ENCODE measurements around the gene C9orf78. TPM values are rescaled to one million over a fixed set of nuclear protein-coding genes. Genes with fewer than 3 reads are reported as not detected.

The C9orf78 gene
- total and polyA plus RNA-seq, 2 experiments from 2014 or later: 43.8 to 47.9 TPM

DNA sequence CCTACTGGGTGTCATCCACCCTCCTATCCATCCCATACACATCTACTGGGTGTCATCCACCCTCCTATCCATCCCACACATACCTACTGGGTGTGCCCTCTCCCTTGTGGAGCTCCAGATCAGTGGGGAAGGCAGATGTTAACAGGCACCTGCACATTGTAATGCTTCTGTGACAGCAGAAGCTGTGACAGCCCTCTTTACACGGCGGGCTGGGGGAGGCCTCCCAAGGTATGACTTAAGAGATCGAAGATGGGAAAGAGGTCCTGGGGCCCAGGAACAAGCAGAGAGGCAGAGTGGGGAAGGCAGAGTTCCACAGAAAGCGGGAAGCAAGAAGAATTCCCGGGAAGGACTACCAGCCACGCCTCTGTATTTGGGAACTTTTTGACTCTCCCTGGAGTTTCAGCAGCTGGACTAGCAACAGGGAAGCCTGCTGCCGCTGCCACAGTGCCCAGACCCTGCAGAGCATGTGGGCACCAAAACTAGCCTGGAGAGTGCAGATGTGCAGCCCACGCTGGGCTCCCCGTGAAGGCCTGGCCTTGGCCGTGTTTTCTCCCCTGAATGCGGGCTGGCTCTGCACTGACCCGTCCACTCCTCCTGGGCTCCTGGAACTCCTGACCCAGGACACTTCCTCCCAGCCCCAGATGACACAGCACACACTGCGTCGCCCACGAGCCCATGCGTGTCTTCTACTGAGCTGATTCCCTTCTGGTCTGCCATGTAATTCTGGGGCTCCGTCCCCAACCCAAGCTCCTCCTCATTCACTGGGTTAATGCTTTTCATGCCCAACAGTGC lies 20.4 kb downstream of the C9orf78 start:
- H3K79me2 ChIP-seq: no peaks in the 10 kb centered on the region
- no peak for DNase-seq (ENCODE audit: low spot score)
- WGBS (ENCODE audit: low lambda C conversion rate, missing lambda C conversion rate): 95% methylated on average over 17 of the region's 17 CpGs
- H3K27ac ChIP-seq: no peak overlapping the region
- no peak overlapping the region for H2AFZ ChIP-seq
- no peak overlapping the region for H3K4me3 ChIP-seq
- H3K9me3 ChIP-seq (ENCODE audit: low read depth): no peaks in the 10 kb centered on the region
- TF ChIP-seq, protein P1, sequence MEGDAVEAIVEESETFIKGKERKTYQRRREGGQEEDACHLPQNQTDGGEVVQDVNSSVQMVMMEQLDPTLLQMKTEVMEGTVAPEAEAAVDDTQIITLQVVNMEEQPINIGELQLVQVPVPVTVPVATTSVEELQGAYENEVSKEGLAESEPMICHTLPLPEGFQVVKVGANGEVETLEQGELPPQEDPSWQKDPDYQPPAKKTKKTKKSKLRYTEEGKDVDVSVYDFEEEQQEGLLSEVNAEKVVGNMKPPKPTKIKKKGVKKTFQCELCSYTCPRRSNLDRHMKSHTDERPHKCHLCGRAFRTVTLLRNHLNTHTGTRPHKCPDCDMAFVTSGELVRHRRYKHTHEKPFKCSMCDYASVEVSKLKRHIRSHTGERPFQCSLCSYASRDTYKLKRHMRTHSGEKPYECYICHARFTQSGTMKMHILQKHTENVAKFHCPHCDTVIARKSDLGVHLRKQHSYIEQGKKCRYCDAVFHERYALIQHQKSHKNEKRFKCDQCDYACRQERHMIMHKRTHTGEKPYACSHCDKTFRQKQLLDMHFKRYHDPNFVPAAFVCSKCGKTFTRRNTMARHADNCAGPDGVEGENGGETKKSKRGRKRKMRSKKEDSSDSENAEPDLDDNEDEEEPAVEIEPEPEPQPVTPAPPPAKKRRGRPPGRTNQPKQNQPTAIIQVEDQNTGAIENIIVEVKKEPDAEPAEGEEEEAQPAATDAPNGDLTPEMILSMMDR (IDR thresholded peaks at IDR 0.05; ENCODE audit: poor library complexity): no peak
- TF ChIP-seq EZH2phosphoT487 (IDR thresholded peaks at IDR 0.05; ENCODE audit: low read depth, severe bottlenecking, unreplicated experiment): no peak
- TF ChIP-seq EZH2 (IDR thresholded peaks at IDR 0.05; ENCODE audit: borderline replicate concordance): no peak
- no peaks in the 10 kb centered on the region for H4K20me1 ChIP-seq (ENCODE audit: insufficient read depth, poor library complexity, severe bottlenecking)
- no peaks in the 10 kb centered on the region for H3K9me2 ChIP-seq (replicated peaks; ENCODE audit: insufficient read depth)
- peaks cover 6% of the 10 kb centered on the region for H3K4me1 ChIP-seq (ENCODE audit: insufficient read depth)
- no peaks in the 10 kb centered on the region for H3K36me3 ChIP-seq (replicated peaks; ENCODE audit: insufficient read depth, low read depth)
- no peaks in the 10 kb centered on the region for H3K27me3 ChIP-seq
- no peak overlapping the region for H3K4me2 ChIP-seq

DNA sequence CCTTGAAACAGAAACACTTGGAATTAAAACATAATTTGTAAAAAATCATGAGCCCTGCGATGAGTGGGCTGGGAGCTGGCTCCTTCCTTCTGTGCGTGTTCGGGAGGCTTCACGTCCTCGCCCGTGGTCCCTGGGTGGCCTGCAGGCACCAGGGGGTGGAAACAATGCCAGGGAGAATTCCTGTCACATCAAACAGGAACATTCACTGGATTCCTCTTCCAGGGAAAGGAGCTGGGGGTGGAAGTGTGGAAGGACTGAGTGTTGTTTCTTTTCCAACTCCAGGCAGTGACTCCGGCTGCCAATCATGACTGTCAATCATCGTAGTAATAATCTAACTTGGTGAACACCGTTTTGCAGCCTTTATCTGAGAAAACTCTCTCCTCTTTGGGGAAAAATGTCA lies 21.4 kb downstream of the C9orf78 start:
- no peak overlapping the region for H3K4me2 ChIP-seq
- H3K36me3 ChIP-seq (replicated peaks; ENCODE audit: insufficient read depth, low read depth): no peaks in the 10 kb centered on the region
- no peaks in the 10 kb centered on the region for H3K79me2 ChIP-seq
- H3K27ac ChIP-seq: no peak overlapping the region
- no peak overlapping the region for H2AFZ ChIP-seq
- DNase-seq (ENCODE audit: low spot score): no peak
- H3K9me3 ChIP-seq (ENCODE audit: low read depth): no peaks in the 10 kb centered on the region
- peaks cover 6% of the 10 kb centered on the region for H3K4me1 ChIP-seq (ENCODE audit: insufficient read depth)
- H3K4me3 ChIP-seq: no peak overlapping the region
- no peaks in the 10 kb centered on the region for H3K9me2 ChIP-seq (replicated peaks; ENCODE audit: insufficient read depth)
- TF ChIP-seq, protein P1 (IDR thresholded peaks at IDR 0.05; ENCODE audit: poor library complexity): no peak
- TF ChIP-seq EZH2 (IDR thresholded peaks at IDR 0.05; ENCODE audit: borderline replicate concordance): no peak
- TF ChIP-seq EZH2phosphoT487 (IDR thresholded peaks at IDR 0.05; ENCODE audit: low read depth, severe bottlenecking, unreplicated experiment): no peak
- no peaks in the 10 kb centered on the region for H3K27me3 ChIP-seq
- H4K20me1 ChIP-seq (ENCODE audit: insufficient read depth, poor library complexity, severe bottlenecking): no peaks in the 10 kb centered on the region
- 92% methylated on average over 9 of the region's 9 CpGs for WGBS (ENCODE audit: low lambda C conversion rate, missing lambda C conversion rate)

DNA sequence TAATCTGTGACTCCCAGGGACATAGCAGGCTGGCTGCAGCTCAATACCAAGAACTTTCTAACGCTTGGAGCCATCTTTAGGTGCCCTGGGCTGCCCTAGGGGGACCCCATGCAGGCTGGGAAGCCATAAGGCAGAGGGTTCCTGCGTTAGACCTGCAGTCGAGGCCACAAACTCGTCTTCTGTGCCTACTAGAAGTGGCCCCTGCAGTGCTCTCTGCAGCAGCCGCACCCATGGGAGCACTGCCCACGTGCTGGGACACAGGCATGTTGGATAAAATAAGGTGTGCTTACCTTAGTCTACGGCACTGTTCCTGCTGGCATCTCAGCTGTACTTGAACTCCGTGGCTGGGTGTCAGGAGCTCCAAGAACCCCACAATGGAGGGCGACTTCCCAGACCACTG lies 22.7 kb downstream of the C9orf78 start:
- H3K36me3 ChIP-seq (replicated peaks; ENCODE audit: insufficient read depth, low read depth): no peaks in the 10 kb centered on the region
- no peak overlapping the region for H3K4me2 ChIP-seq
- TF ChIP-seq EZH2phosphoT487 (IDR thresholded peaks at IDR 0.05; ENCODE audit: low read depth, severe bottlenecking, unreplicated experiment): no peak
- TF ChIP-seq, protein P1 (IDR thresholded peaks at IDR 0.05; ENCODE audit: poor library complexity): no peak
- TF ChIP-seq EZH2 (IDR thresholded peaks at IDR 0.05; ENCODE audit: borderline replicate concordance): no peak
- H3K79me2 ChIP-seq: peaks cover 2% of the 10 kb centered on the region
- peak overlapping the region; percentile 41 for H3K27ac ChIP-seq
- H4K20me1 ChIP-seq (ENCODE audit: insufficient read depth, poor library complexity, severe bottlenecking): no peaks in the 10 kb centered on the region
- no peaks in the 10 kb centered on the region for H3K27me3 ChIP-seq
- H3K4me1 ChIP-seq (ENCODE audit: insufficient read depth): peaks cover 6% of the 10 kb centered on the region
- 97% methylated on average over 9 of the region's 9 CpGs for WGBS (ENCODE audit: low lambda C conversion rate, missing lambda C conversion rate)
- no peak overlapping the region for H2AFZ ChIP-seq
- H3K9me2 ChIP-seq (replicated peaks; ENCODE audit: insufficient read depth): no peaks in the 10 kb centered on the region
- no peaks in the 10 kb centered on the region for H3K9me3 ChIP-seq (ENCODE audit: low read depth)
- no peak for DNase-seq (ENCODE audit: low spot score)
- no peak overlapping the region for H3K4me3 ChIP-seq
